HepG2 (cell line): ENCODE data around the gene PPP4C. TPM values are rescaled to one million over a fixed set of nuclear protein-coding genes. Genes with fewer than 3 reads are reported as not detected.

ENCODE experiments used
- AGO1 ChIP-seq: fragments of 200-400 bp; formaldehyde crosslinking; IDR thresholded peaks from 2 replicates; pipeline ENCODE4 v1.6.1; 2017; ENCODE audit warnings: mild to moderate bottlenecking, low read depth, low read length, moderate library complexity; ENCODE audit not compliant: poor library complexity, severe bottlenecking
- ARNTL ChIP-seq: sonication (generic); formaldehyde crosslinking; IDR thresholded peaks from 2 replicates; pipeline ENCODE4 v1.4.0; 2020; ENCODE audit warnings: mild to moderate bottlenecking, missing genetic modification reagents
- HNRNPH1 ChIP-seq: fragments of 200-400 bp; formaldehyde crosslinking; optimal IDR thresholded peaks from 2 replicates; pipeline ENCODE3; 2017; ENCODE audit warnings: mild to moderate bottlenecking, low read depth, low read length
- NR2C2 ChIP-seq: sonication (generic); formaldehyde crosslinking; IDR thresholded peaks from 2 replicates; pipeline ENCODE4 v1.4.0; 2020; ENCODE audit warnings: missing genetic modification reagents, mild to moderate bottlenecking, moderate library complexity, borderline replicate concordance
- RFXANK ChIP-seq: IDR thresholded peaks from 2 replicates; pipeline ENCODE4 v1.6.1; 2016
- RNF2 ChIP-seq: fragments of 450-650 bp; conservative IDR thresholded peaks from 2 replicates; pipeline ENCODE4 v1.6.1; 2016; ENCODE audit warnings: low read depth
- SIN3A ChIP-seq: IDR thresholded peaks from 2 replicates; pipeline ENCODE4 v1.6.1; 2011; ENCODE audit warnings: low read depth, mild to moderate bottlenecking, control low read depth, low read length, borderline replicate concordance
- SOX13 ChIP-seq, 3 experiments: fragments of 450-650 bp in 1 of 3; sonication (generic) in 1 of 3; formaldehyde crosslinking in 1 of 3; IDR thresholded peaks in 2 of 3; conservative IDR thresholded peaks in 1 of 3; 2 replicates each; pipeline versions ENCODE4 v1.5.0 to v1.6.1; 2016 to 2020; ENCODE audit warnings: antibody characterized with exemption in 1 of 3, mild to moderate bottlenecking in 1 of 3, missing compliant biosample characterization in 1 of 3, missing genetic modification reagents in 1 of 3, moderate library complexity in 1 of 3
- SP5 ChIP-seq: IDR thresholded peaks from 2 replicates; pipeline ENCODE4 v1.6.1; 2016; ENCODE audit warnings: low read depth, borderline replicate concordance
- TGIF2 ChIP-seq: IDR thresholded peaks from 2 replicates; pipeline ENCODE4 v1.6.1; 2016; ENCODE audit warnings: control low read depth, missing compliant biosample characterization
- USF2 ChIP-seq, 2 experiments: sonication (generic) in 1 of 2; formaldehyde crosslinking in 1 of 2; IDR thresholded peaks; 2 replicates each; pipeline versions ENCODE4 v1.5.1 to v1.6.1; 2011 to 2020; ENCODE audit warnings: borderline replicate concordance in 1 of 2, low read depth in 1 of 2, low read length in 1 of 2, mild to moderate bottlenecking in 1 of 2, missing genetic modification reagents in 1 of 2, moderate library complexity in 1 of 2
- ZKSCAN8 ChIP-seq: IDR thresholded peaks from 2 replicates; pipeline ENCODE4 v1.6.1; 2016; ENCODE audit warnings: borderline replicate concordance, missing genetic modification reagents, missing compliant biosample characterization
- ZNF367 ChIP-seq: sonication (generic); formaldehyde crosslinking; IDR thresholded peaks from 2 replicates; pipeline ENCODE4 v1.4.0; 2020; ENCODE audit warnings: missing genetic modification reagents, borderline replicate concordance
- ZNF503 ChIP-seq: sonication (generic); formaldehyde crosslinking; IDR thresholded peaks from 2 replicates; pipeline ENCODE4 v1.4.0; 2020; ENCODE audit warnings: missing genetic modification reagents
- ZNF552 ChIP-seq: sonication (generic); formaldehyde crosslinking; IDR thresholded peaks from 2 replicates; pipeline ENCODE4 v1.9.0; 2022; ENCODE audit warnings: missing genetic modification reagents, mild to moderate bottlenecking, borderline replicate concordance
- ZNF747 ChIP-seq: sonication (generic); formaldehyde crosslinking; IDR thresholded peaks from 2 replicates; pipeline ENCODE4 v1.8.1; 2023; ENCODE audit warnings: missing genetic modification reagents, mild to moderate bottlenecking, borderline replicate concordance
- polyA plus RNA-seq, 8 experiments: library from polyadenylated mRNA; depleted of rRNA in 3 of 8; stranded (reverse) in 7 of 8; unstranded in 1 of 8; fragments of >200 nt; fragmentation: Illumina TruSeq in 4 of 8; extraction: Trizol in 4 of 8; gene quantifications; 2 replicates each; pipeline versions ENCODE4 v1.2.1 to v1.2.3, GENCODE V29; 2011 to 2016; ENCODE audit warnings: low read depth in 4 of 8, missing spikeins in 1 of 8, mixed read lengths in 1 of 8; ENCODE audit not compliant: insufficient read depth in 1 of 8
- total RNA-seq, 5 experiments: library from RNA; depleted of rRNA; stranded (reverse); fragments of >200 nt; fragmentation: Illumina TruSeq; extraction: Trizol; gene quantifications; 2 replicates each; pipeline ENCODE4 v1.2.3, GENCODE V29; 2016; ENCODE audit warnings: low read depth in 1 of 5
- TF ChIP-seq, protein P1 (sequence below): sonication (generic); formaldehyde crosslinking; IDR thresholded peaks from 2 replicates; pipeline ENCODE4 v1.4.0; 2020; ENCODE audit warnings: missing genetic modification reagents
- TF ChIP-seq, protein P2 (sequence below): sonication (generic); formaldehyde crosslinking; IDR thresholded peaks from 2 replicates; pipeline ENCODE4 v1.5.0; 2020; ENCODE audit warnings: missing genetic modification reagents
- TF ChIP-seq, protein P3 (sequence below): sonication (generic); formaldehyde crosslinking; IDR thresholded peaks from 2 replicates; pipeline ENCODE4 v1.4.0; 2020; ENCODE audit warnings: missing genetic modification reagents
- TF ChIP-seq, protein P4 (sequence below): sonication (generic); formaldehyde crosslinking; IDR thresholded peaks from 2 replicates; pipeline ENCODE4 v1.8.1; 2023; ENCODE audit warnings: mild to moderate bottlenecking, missing genetic modification reagents

Gene PPP4C
- total and polyA plus RNA-seq, 2 of the 13 experiments (the other 11 are each of a cell fraction or from before 2014, with no cell fraction given), result 176 to 220 TPM

DNA sequence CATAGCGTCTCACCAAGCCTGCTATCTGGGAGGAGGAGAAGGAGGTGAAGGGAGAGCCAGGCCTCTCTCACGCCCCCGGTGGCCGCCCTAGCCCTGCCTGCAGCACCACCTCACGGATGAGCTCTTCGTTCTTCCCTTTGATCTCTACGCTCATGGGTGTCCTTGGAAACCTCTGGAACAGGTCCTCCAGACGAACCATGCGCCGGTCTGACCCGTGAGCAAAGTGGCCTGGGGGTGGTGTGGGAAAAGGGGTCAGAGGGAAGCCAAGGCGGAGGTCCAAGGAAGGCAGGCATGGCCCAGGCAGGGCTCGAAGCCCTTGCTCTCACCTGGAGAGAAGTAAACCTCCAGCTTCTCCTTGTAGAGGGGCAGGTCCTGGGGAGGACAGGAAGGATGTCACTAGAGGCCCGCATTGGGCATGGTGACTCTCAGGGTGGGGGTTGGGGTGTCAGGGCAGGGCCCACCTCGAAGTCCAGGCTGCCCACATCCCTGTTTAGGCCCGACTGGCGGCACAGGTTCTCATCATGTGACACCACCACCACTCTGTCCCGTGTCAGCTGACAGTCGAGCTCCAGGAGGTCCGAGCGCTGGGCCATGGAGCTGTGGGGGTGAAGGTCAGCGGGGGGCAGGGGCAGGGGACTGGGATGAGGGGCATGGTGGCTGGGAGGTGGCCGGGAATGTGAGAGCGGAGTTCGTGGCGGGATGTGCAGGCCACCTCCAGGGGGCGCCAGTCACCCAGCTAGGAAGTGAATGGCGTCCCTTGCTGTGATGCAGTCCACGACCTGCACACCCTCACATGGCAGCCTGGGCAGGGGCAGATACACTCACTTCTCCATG, 36.6 kb downstream of the PPP4C start (continued):
- peak; percentile 85 for TF ChIP-seq USF2 (IDR thresholded peaks at IDR 0.05; ENCODE audit: low read depth, low read length)
- TF ChIP-seq USF2 (CRISPR knock-in tag; IDR thresholded peaks at IDR 0.05; ENCODE audit: borderline replicate concordance), result peak; percentile 92; the same call in 1 of the 2 replicates
- no peak; the same call in 1 of the 2 replicates for TF ChIP-seq ZKSCAN8
- no peak for TF ChIP-seq RFXANK (CRISPR knock-in tag)
- TF ChIP-seq, protein P1, sequence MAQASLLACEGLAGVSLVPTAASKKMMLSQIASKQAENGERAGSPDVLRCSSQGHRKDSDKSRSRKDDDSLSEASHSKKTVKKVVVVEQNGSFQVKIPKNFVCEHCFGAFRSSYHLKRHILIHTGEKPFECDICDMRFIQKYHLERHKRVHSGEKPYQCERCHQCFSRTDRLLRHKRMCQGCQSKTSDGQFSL (CRISPR knock-in tag), result peak; percentile 73; the same call in 1 of the 2 replicates
- TF ChIP-seq SP5 (CRISPR knock-in tag), result peak; percentile 29; the same call in 1 of the 2 replicates
- TF ChIP-seq, protein P2, sequence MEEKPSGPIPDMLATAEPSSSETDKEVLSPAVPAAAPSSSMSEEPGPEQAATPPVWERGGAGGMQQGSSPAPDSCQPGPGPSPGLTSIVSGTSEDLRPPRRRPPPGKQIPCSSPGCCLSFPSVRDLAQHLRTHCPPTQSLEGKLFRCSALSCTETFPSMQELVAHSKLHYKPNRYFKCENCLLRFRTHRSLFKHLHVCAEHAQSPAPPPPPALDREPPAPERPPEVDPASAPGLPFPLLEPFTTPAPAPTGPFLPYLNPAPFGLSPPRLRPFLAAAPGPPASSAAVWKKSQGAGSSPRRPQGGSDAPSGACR, result no peak
- TF ChIP-seq ZNF367 (CRISPR knock-in tag), result no peak
- TF ChIP-seq, protein P3, sequence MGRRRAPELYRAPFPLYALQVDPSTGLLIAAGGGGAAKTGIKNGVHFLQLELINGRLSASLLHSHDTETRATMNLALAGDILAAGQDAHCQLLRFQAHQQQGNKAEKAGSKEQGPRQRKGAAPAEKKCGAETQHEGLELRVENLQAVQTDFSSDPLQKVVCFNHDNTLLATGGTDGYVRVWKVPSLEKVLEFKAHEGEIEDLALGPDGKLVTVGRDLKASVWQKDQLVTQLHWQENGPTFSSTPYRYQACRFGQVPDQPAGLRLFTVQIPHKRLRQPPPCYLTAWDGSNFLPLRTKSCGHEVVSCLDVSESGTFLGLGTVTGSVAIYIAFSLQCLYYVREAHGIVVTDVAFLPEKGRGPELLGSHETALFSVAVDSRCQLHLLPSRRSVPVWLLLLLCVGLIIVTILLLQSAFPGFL (CRISPR knock-in tag), result no peak
- peak; percentile 84 for TF ChIP-seq ARNTL (CRISPR knock-in tag)
- peak; percentile 91 for TF ChIP-seq NR2C2 (CRISPR knock-in tag)
- TF ChIP-seq, protein P4, sequence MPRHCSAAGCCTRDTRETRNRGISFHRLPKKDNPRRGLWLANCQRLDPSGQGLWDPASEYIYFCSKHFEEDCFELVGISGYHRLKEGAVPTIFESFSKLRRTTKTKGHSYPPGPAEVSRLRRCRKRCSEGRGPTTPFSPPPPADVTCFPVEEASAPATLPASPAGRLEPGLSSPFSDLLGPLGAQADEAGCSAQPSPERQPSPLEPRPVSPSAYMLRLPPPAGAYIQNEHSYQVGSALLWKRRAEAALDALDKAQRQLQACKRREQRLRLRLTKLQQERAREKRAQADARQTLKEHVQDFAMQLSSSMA (CRISPR knock-in tag), result no peak
- no peak; the same call in 1 of the 2 replicates for TF ChIP-seq TGIF2
- no peak for TF ChIP-seq AGO1
- TF ChIP-seq SOX13 (IDR thresholded peaks at IDR 0.05), result no peak
- no peak; a peak in 1 of 4 replicates for TF ChIP-seq SOX13 (CRISPR knock-in tag; conservative IDR thresholded peaks at IDR 0.05 in 1 of 2, IDR thresholded peaks at IDR 0.05 in 1 of 2)
- TF ChIP-seq HNRNPH1, result peak; percentile 37
- no peak; the same call in 1 of the 2 replicates for TF ChIP-seq ZNF747
- TF ChIP-seq SIN3A, result no peak
- peak; percentile 51; the same call in 1 of the 2 replicates for TF ChIP-seq ZNF552 (CRISPR knock-in tag)
- peak; percentile 87; the same call in 1 of the 2 replicates for TF ChIP-seq RNF2
- no peak for TF ChIP-seq ZNF503 (CRISPR knock-in tag)
